WTC11 (cell line): ENCODE results near the gene SSR1. TPM values are rescaled to one million over a fixed set of nuclear protein-coding genes. Genes with fewer than 3 reads are reported as not detected.

ENCODE experiments used
- ATAC-seq: fragments of 200-7000 bp; cut with Tn5 transposase; 2 replicates; pipeline ENCODE4 v1.10.0; 2021; ENCODE audit warnings: mild to moderate bottlenecking, moderate library complexity
- CTCF ChIA-PET: fragments of 300-600 bp; sonication (Branson Sonifier 250); formaldehyde crosslinking; loops from one replicate; lab custom pipeline; 2021; ENCODE audit warnings: antibody characterized with exemption; lab: Charles Lee
- POLR2A ChIA-PET: fragments of 350-600 bp; sonication (Branson Sonifier 250); formaldehyde crosslinking; loops from one replicate; lab custom pipeline; 2021; ENCODE audit warnings: antibody characterized with exemption; lab: Charles Lee
- DNase-seq: peaks from one replicate; pipeline ENCODE4 v3.0.0; 2021; ENCODE audit warnings: low spot score
- H3K27ac Mint-ChIP-seq: 2 replicates; pipeline ENCODE4 v1.8.0; 2021; ENCODE audit warnings: mixed read lengths
- H3K27me3 Mint-ChIP-seq: 2 replicates; pipeline ENCODE4 v1.8.0; 2021; ENCODE audit warnings: low read depth, mild to moderate bottlenecking, moderate library complexity, mixed read lengths
- H3K36me3 Mint-ChIP-seq: 2 replicates; pipeline ENCODE4 v1.8.0; 2021; ENCODE audit warnings: mixed read lengths
- H3K4me1 Mint-ChIP-seq: 2 replicates; pipeline ENCODE4 v1.8.0; 2022; ENCODE audit warnings: mixed read lengths
- H3K4me3 Mint-ChIP-seq: 2 replicates; pipeline ENCODE4 v1.8.0; 2021; ENCODE audit warnings: mild to moderate bottlenecking, moderate library complexity, mixed read lengths
- H3K9me3 Mint-ChIP-seq: 2 replicates; pipeline ENCODE4 v1.8.0; 2021; ENCODE audit warnings: mixed read lengths
- ATF6 ChIP-seq: sonication (generic); formaldehyde crosslinking; IDR thresholded peaks from 2 replicates; pipeline ENCODE4 v1.8.1; 2023; ENCODE audit warnings: mild to moderate bottlenecking, missing genetic modification reagents
- CREB1 ChIP-seq: sonication (generic); formaldehyde crosslinking; IDR thresholded peaks from 2 replicates; pipeline ENCODE4 v1.8.0; 2023; ENCODE audit warnings: mild to moderate bottlenecking, missing genetic modification reagents
- CREM ChIP-seq: sonication (generic); formaldehyde crosslinking; IDR thresholded peaks from 2 replicates; pipeline ENCODE4 v1.8.1; 2022; ENCODE audit warnings: mild to moderate bottlenecking, missing genetic modification reagents, moderate library complexity
- EMX1 ChIP-seq: fragments of 250-450 bp; sonication (Bioruptor Pico); IDR thresholded peaks from 2 replicates; pipeline ENCODE4 v1.8.0; 2021; ENCODE audit warnings: mild to moderate bottlenecking
- FOXJ3 ChIP-seq: sonication (generic); formaldehyde crosslinking; IDR thresholded peaks from 2 replicates; pipeline ENCODE4 v1.9.0; 2021; ENCODE audit warnings: missing genetic modification reagents, mild to moderate bottlenecking, borderline replicate concordance
- FOXK1 ChIP-seq: sonication (generic); formaldehyde crosslinking; IDR thresholded peaks from 2 replicates; pipeline ENCODE4 v1.8.0; 2022; ENCODE audit warnings: mild to moderate bottlenecking, moderate library complexity, missing genetic modification reagents
- HMGA2 ChIP-seq: fragments of 250-450 bp; sonication (Bioruptor Pico); IDR thresholded peaks from 2 replicates; pipeline ENCODE4 v1.4.0; 2021; ENCODE audit warnings: mild to moderate bottlenecking, moderate library complexity
- MLX ChIP-seq: sonication (generic); formaldehyde crosslinking; IDR thresholded peaks from 2 replicates; pipeline ENCODE4 v1.8.1; 2023; ENCODE audit warnings: mild to moderate bottlenecking, missing genetic modification reagents, moderate library complexity
- NFE2L1 ChIP-seq: sonication (generic); formaldehyde crosslinking; IDR thresholded peaks from 2 replicates; pipeline ENCODE4 v1.8.1; 2023; ENCODE audit warnings: missing genetic modification reagents
- PRDM15 ChIP-seq: sonication (generic); formaldehyde crosslinking; IDR thresholded peaks from 2 replicates; pipeline ENCODE4 v1.8.0; 2022; ENCODE audit warnings: missing genetic modification reagents
- PRRX2 ChIP-seq: fragments of 250-450 bp; sonication (Bioruptor Pico); IDR thresholded peaks from 2 replicates; pipeline ENCODE4 v1.8.0; 2021; ENCODE audit warnings: mild to moderate bottlenecking
- SOX15 ChIP-seq: fragments of 250-450 bp; sonication (Bioruptor Pico); IDR thresholded peaks from 2 replicates; pipeline ENCODE4 v1.9.0; 2021; ENCODE audit warnings: mild to moderate bottlenecking
- STAT6 ChIP-seq: sonication (generic); formaldehyde crosslinking; conservative IDR thresholded peaks from 2 replicates; pipeline ENCODE4 v1.8.1; 2023; ENCODE audit warnings: mild to moderate bottlenecking, low read depth, missing genetic modification reagents, moderate library complexity
- ZNF121 ChIP-seq: sonication (generic); formaldehyde crosslinking; IDR thresholded peaks from 2 replicates; pipeline ENCODE4 v1.8.0; 2023; ENCODE audit warnings: missing genetic modification reagents
- ZNF219 ChIP-seq: sonication (generic); formaldehyde crosslinking; IDR thresholded peaks from 2 replicates; pipeline ENCODE4 v1.8.0; 2023; ENCODE audit warnings: missing genetic modification reagents, mild to moderate bottlenecking, borderline replicate concordance
- ZNF281 ChIP-seq: sonication (generic); formaldehyde crosslinking; IDR thresholded peaks from 2 replicates; pipeline ENCODE4 v1.8.0; 2023; ENCODE audit warnings: mild to moderate bottlenecking, missing genetic modification reagents
- total RNA-seq: library from RNA; stranded (reverse); gene quantifications from 3 replicates; pipeline ENCODE4 v1.2.3, GENCODE V29; 2021

Gene SSR1
- total RNA-seq, 1 experiment from 2014 or later = 96.7 TPM

- TF ChIP-seq PRRX2 (CRISPR knock-in tag) = 0 out of 2 replicates have a peak, but pooled peaks have one; percentile 52
- 0 out of 2 replicates have a peak, but pooled peaks have one; percentile 17 for TF ChIP-seq ZNF121 (CRISPR knock-in tag)
- TF ChIP-seq, all 79 proteins: peak for 8
Measured at GRCh38 chr6:7261032-7261841, 51.8 kb downstream of the SSR1 start (continued).

- Mint-ChIP-seq H3K27ac (peak overlapping the region; percentile 95), H3K4me1 (peaks cover 27% of the 10 kb centered on the region), H3K36me3 (peaks cover 14% of the 10 kb centered on the region), H3K9me3 (peaks cover 14% of the 10 kb centered on the region), H3K4me3 (peak overlapping the region; percentile 86), H3K27me3 (no peaks in the 10 kb centered on the region; the same call in none of the 2 replicates)
- ATAC-seq = peak; percentile 3
- ChIA-PET CTCF (interaction anchor here (0.8 to 4.8 kb wide), 6 partner anchors 14 to 564 kb away, joined by 3 to 39 read pairs (median 6); no protein-coding TSS in a partner anchor), POLR2A (interaction anchor here (1.0 kb wide), 1 partner anchor 14 kb away, joined by 3 read pairs; no protein-coding TSS in a partner anchor)
- no peak for DNase-seq
- TF ChIP-seq ZNF281 (CRISPR knock-in tag) = no peak
- TF ChIP-seq CREM (CRISPR knock-in tag) = no peak
- no peak for TF ChIP-seq PRDM15 (CRISPR knock-in tag)
- no peak for TF ChIP-seq FOXK1 (CRISPR knock-in tag)
- no peak for TF ChIP-seq ATF6 (CRISPR knock-in tag)
- TF ChIP-seq HMGA2 (CRISPR knock-in tag) = no peak
- no peak for TF ChIP-seq ZNF219 (CRISPR knock-in tag)
- no peak for TF ChIP-seq PRRX2 (CRISPR knock-in tag)
Measured at GRCh38 chr6:7260291-7261031, 52.5 kb downstream of the SSR1 start.

- no peaks in the 10 kb centered on the region; the same call in none of the 2 replicates for H3K27me3 Mint-ChIP-seq
- POLR2A ChIA-PET = no interaction called here
- TF ChIP-seq MLX (CRISPR knock-in tag) (no peak), NFE2L1 (CRISPR knock-in tag) (no peak), FOXJ3 (CRISPR knock-in tag) (no peak), SOX15 (CRISPR knock-in tag) (no peak), CREB1 (CRISPR knock-in tag) (no peak), EMX1 (CRISPR knock-in tag) (no peak), STAT6 (CRISPR knock-in tag) (no peak)
- CTCF ChIA-PET = interaction anchor here (4.8 kb wide), 1 partner anchor 12 kb away, joined by 21 read pairs; no protein-coding TSS in a partner anchor
- H3K9me3 Mint-ChIP-seq = peaks cover 22% of the 10 kb centered on the region
- H3K36me3 Mint-ChIP-seq = peaks cover 19% of the 10 kb centered on the region
- H3K4me1 Mint-ChIP-seq = peaks cover 27% of the 10 kb centered on the region
- H3K27ac Mint-ChIP-seq = no peak overlapping the region
- no peak overlapping the region for H3K4me3 Mint-ChIP-seq
- ATAC-seq = no peak
- no peak for DNase-seq
Measured at GRCh38 chr6:7258231-7258763, 54.7 kb downstream of the SSR1 start.
